ENCODE results near the gene DENND10.
"Not testable (repeated sequence)": the region's sequence is repeated elsewhere in the genome, so short reads cannot be mapped to it uniquely, and the experiment has no call there.

The DENND10 gene

DNA sequence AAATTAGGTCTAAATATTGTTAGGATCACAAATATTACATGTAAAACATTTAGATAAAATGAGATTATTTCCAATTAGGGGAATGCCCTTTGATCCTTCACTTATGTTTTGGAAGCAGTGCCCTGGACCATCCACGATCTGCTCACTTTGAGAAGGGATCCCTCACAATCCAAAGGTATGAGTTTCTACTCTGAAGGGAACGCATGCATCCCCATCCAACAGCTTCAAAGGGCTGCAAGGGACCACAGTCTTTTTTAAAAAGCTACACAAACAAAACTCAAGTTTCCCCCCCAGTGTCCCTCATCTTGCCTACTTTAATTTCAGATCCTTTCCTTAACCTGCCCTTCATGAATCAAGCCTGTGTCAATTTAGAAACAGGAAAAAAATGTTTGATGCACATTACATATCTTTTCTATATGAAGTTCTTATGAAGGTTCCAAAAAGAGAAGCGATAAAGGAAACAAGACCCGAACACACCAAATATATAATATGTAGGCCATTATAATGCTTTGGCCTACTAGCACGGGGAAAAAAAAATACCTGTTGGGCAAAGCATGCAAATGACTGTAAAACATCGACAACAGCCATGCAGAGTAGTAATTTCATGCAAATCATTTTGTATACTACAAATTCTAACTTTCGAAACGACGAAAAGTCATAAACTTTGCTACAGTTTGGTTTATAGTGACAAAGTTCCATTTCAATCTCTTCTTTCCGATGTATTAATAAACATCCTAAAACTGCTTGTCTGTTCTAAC, 25.3 kb upstream of the DENND10 start:
- Histone ChIP-seq H3K27ac (ENCODE audit: low read length) (no peak overlapping the region), H3K27me3 (ENCODE audit: control insufficient read depth, insufficient read depth, low read length) (no peaks in the 10 kb centered on the region), H3K36me3 (ENCODE audit: control insufficient read depth, insufficient read depth, low read length) (no peaks in the 10 kb centered on the region), H3K9me3 (ENCODE audit: control insufficient read depth, insufficient read depth, low read length) (no peaks in the 10 kb centered on the region), H3K4me1 (ENCODE audit: control insufficient read depth, insufficient read depth, low read length) (no peaks in the 10 kb centered on the region), H3K4me3 (ENCODE audit: low read length) (peak overlapping the region; percentile 86; the same call in 1 of the 2 replicates)
- no CpG with 5 or more reads among the region's 10 CpGs for WGBS (ENCODE audit: insufficient coverage, insufficient read length)
- no peak for DNase-seq (ENCODE audit: low read depth, low spot score)

DNA sequence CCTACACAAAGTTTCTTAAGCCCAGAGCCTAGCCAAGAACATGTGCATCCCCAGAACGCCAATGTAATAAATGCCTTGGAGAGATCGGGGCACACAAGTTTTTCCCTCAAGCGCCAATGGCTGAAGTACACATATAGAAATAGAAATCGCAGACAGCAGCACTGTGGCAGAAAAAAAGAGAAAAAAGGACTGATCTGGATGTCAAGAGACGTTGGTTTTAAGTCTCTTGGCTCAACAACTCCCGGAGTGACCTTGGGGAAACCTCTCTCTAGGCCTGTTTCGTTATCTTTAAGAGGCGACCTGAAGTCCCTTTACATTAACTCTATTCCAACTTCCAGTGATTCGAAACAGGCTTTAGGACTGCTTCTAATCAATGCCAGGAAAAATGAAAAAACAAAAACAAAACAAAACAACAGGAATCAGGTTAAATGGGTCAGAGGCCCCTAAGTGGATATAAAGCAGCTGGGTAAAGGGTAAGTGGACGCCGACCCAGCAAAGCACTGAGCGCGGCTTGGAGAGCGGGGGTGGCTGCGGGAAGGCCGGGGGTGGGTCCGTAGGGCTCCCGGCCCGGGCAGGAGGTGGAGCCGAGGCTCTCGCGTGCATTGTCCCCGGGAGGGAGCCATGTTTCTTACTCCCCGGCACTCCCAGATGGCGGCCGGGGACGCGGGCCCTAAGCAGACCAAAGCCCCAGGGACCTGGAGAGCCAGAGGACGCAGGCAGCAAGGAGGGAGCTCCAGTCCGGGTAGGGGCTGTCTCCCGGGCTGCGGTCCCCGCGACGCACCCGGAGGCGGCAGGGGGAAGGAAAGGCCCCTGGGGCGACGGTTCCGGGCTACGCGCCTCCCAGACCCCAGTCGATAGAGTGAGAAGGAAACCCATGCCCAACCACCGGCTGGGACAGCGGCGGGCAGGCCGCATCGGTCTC, 24.1 kb upstream of the DENND10 start:
- no peaks in the 10 kb centered on the region for H3K9me3 ChIP-seq (ENCODE audit: control insufficient read depth, insufficient read depth, low read length)
- no peaks in the 10 kb centered on the region for H3K4me1 ChIP-seq (ENCODE audit: control insufficient read depth, insufficient read depth, low read length)
- DNase-seq (ENCODE audit: low read depth, low spot score), result no peak
- no peaks in the 10 kb centered on the region for H3K27me3 ChIP-seq (ENCODE audit: control insufficient read depth, insufficient read depth, low read length)
- H3K4me3 ChIP-seq (ENCODE audit: low read length), result peak overlapping the region; percentile 86
- H3K36me3 ChIP-seq (ENCODE audit: control insufficient read depth, insufficient read depth, low read length), result no peaks in the 10 kb centered on the region
- H3K27ac ChIP-seq (ENCODE audit: low read length), result no peak overlapping the region
- no CpG with 5 or more reads among the region's 48 CpGs for WGBS (ENCODE audit: insufficient coverage, insufficient read length)

DNA sequence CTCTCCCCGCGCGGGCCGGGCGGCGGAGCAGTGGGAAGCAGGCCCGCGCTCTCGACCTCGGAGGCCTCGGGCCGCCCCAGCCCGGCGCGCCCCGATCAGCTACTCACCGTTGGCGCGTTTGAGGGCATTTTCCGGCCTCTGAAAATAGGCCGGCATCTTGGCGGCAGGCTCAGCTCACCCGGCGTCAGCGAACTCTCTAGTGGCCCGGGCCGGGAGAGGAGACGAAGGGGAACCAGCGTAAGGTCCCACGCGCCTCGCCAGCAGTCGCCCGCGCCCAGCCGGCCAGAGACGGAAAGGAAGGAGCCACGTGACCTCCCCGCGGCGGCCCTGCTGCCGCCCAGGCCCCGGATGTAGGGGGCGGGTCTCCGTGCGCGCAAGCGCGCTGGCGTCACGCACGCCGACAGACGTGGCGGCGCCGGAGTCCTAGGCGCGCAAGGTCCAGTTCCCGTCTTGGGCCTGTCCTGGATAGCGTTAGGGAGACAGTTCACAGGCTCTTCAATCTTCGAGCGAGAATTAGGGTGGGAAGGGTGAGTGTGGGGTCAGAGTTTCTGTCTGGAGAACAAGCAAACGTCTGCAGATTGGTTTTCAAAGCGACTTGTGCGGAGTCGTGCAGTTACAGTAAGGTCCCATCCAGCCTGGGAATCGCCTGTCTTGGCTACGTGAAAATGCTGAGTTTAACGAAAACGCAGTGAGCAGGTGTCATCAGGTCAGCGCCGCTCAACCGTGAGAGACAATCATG, 23.2 kb upstream of the DENND10 start, which contains the start of gene EIF3A:
Gene EIF3A, minus strand, starts transcription at position 297 of the 739 bp plus-strand sequence. Its CDS starts 141 bp downstream, at position 156.
- DNase-seq (ENCODE audit: low read depth, low spot score), result peak; percentile 70
- Histone ChIP-seq H3K9me3 (ENCODE audit: control insufficient read depth, insufficient read depth, low read length) (no peaks in the 10 kb centered on the region), H3K4me3 (ENCODE audit: low read length) (peak within 1 kb of the TSS; percentile 86), H3K27ac (ENCODE audit: low read length) (no peak within 1 kb of the TSS), H3K4me1 (ENCODE audit: control insufficient read depth, insufficient read depth, low read length) (no peaks in the 10 kb centered on the region), H3K27me3 (ENCODE audit: control insufficient read depth, insufficient read depth, low read length) (no peaks in the 10 kb centered on the region), H3K36me3 (ENCODE audit: control insufficient read depth, insufficient read depth, low read length) (no peaks in the 10 kb centered on the region)
- no CpG with 5 or more reads among the region's 74 CpGs for WGBS (ENCODE audit: insufficient coverage, insufficient read length)

DNA sequence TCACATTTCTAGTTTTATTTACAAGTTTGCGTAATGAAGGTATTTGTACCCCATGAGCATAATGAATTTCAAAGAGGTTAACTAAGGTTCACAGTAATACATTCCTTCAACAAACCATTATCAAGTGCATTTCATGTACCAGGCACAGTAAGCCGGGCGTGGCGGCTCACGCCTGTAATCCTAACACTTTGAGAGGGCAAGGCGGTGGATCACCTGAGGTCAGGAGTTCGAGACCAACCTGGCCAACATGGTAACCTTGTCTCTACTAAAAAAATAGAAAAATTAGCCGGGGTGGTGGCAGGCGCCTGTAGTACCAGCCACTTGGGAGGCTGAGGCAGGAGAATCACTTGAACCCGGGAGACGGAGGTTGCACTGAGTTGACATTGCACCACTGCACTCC, 19.0 kb upstream of the DENND10 start:
- Histone ChIP-seq H3K4me1 (ENCODE audit: control insufficient read depth, insufficient read depth, low read length) (no peaks in the 10 kb centered on the region), H3K4me3 (ENCODE audit: low read length) (no peak overlapping the region), H3K27me3 (ENCODE audit: control insufficient read depth, insufficient read depth, low read length) (no peaks in the 10 kb centered on the region), H3K36me3 (ENCODE audit: control insufficient read depth, insufficient read depth, low read length) (no peaks in the 10 kb centered on the region), H3K9me3 (ENCODE audit: control insufficient read depth, insufficient read depth, low read length) (no peaks in the 10 kb centered on the region), H3K27ac (ENCODE audit: low read length) (no peak overlapping the region)
- no CpG with 5 or more reads among the region's 11 CpGs for WGBS (ENCODE audit: insufficient coverage, insufficient read length)
- no peak for DNase-seq (ENCODE audit: low read depth, low spot score)

DNA sequence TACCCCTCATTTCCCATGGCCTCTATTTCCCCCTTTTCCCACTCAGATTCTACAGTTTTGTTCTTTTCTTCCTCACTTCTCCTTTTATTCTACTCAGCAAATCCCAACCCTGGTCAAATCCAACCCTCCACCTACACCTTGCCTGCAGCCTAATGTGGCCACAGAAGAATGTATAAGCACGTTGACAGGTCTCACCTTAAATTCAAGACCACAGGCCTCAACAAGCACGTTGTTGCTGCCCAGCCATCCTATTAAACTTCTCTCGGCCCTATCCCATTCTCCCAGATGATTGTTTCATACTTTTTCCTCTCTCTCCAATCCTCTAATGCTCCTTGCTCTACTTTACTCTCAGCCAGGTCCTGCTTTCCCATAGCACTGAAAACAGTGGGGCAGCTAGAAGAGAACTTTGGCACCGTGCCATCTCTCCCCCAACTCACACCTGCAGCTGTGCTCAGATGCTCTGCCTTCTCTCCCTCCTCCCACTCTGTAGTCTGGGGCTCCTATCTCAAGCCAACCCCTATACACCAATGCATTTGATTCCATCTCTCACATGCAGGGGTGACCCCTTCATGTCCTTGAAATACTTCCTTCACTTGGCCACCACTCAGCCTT, 16.5 kb upstream of the DENND10 start:
- no peak overlapping the region for H3K4me3 ChIP-seq (ENCODE audit: low read length)
- no peaks in the 10 kb centered on the region for H3K27me3 ChIP-seq (ENCODE audit: control insufficient read depth, insufficient read depth, low read length)
- H3K27ac ChIP-seq (ENCODE audit: low read length), result no peak overlapping the region
- no peaks in the 10 kb centered on the region for H3K4me1 ChIP-seq (ENCODE audit: control insufficient read depth, insufficient read depth, low read length)
- no peak for DNase-seq (ENCODE audit: low read depth, low spot score)
- no peaks in the 10 kb centered on the region for H3K36me3 ChIP-seq (ENCODE audit: control insufficient read depth, insufficient read depth, low read length)
- WGBS (ENCODE audit: insufficient coverage, insufficient read length), result no CpG with 5 or more reads among the region's 4 CpGs
- no peaks in the 10 kb centered on the region for H3K9me3 ChIP-seq (ENCODE audit: control insufficient read depth, insufficient read depth, low read length)

DNA sequence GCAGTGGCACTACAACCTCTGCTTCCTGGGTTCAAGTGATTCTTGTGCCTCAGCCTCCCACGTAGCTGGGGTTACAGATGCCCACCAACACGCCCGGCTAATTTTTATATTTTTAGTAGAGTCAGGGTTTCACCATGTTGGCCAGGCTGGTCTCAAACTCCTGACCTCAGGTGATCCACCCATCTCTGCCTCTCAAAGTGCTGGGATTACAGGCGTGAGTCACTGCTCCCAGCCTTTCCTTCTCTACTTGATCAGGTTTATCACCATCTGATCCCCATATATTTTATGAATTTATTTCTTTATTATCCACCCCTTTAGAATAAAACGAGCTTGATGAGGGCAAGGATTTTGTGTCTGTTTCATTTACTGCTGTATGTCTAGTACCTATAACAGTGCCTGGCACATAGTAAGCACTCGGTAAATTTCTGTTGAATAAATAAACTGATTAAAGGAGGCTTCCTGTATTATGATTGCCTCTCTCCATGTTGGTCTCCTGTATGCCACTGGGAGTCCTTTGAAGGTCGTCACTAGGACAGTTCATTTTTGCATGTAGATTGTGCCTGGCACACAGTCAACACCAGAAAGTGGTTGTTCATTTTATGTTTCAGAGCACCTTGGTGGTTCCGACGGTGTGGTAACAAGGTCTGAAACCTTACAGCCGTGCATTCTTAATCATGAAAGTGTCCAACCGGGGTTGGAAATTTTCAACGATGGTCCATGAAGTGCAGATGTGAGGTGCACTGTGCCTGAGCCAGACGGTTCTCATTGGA, 13.7 kb upstream of the DENND10 start:
- no peak for DNase-seq (ENCODE audit: low read depth, low spot score)
- H3K27me3 ChIP-seq (ENCODE audit: control insufficient read depth, insufficient read depth, low read length), result no peaks in the 10 kb centered on the region
- no peak overlapping the region for H3K4me3 ChIP-seq (ENCODE audit: low read length)
- no peaks in the 10 kb centered on the region for H3K36me3 ChIP-seq (ENCODE audit: control insufficient read depth, insufficient read depth, low read length)
- no peak overlapping the region for H3K27ac ChIP-seq (ENCODE audit: low read length)
- no peaks in the 10 kb centered on the region for H3K9me3 ChIP-seq (ENCODE audit: control insufficient read depth, insufficient read depth, low read length)
- H3K4me1 ChIP-seq (ENCODE audit: control insufficient read depth, insufficient read depth, low read length), result no peaks in the 10 kb centered on the region
- WGBS (ENCODE audit: insufficient coverage, insufficient read length), result no CpG with 5 or more reads among the region's 13 CpGs

DNA sequence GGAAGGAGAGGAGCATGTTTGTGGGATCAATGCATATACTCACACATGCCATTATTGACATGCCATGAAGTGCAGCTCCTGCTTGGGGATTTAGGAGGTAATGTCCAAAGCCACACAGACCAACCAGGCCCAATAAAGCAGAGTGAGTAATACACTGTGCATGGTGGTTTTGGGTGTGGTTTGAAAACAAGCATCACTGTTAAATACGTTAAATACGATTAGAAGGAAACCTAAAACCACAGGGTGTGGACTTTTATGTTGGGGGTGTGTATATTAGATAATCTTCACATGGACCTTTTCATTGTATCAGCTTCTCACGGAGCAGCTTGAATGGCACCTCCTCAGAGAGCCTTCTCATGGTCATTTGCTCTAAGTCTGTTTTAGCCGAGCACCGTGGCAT, 12.9 kb upstream of the DENND10 start:
- DNase-seq (ENCODE audit: low read depth, low spot score), result no peak
- H3K4me3 ChIP-seq (ENCODE audit: low read length), result no peak overlapping the region
- no peak overlapping the region for H3K27ac ChIP-seq (ENCODE audit: low read length)

DNA sequence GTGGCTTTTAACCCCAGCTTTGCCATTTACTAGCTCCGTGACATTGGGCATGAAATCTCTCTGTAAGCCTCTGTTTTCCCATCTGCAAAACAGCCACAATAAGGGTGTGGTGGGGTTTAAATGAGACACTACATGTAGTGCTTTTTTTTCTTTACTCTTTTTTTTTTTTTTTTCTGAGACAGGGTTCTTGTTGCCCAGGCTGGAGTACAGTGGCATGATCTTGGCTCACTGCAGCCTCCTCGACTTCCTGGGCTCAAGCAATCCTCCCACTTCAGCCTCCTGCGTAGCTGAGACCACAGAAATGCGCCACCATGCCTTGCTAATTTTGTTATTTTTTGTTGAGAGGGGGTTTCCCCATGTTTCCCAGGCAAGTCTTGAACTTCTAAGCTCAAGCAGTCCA, 8.3 kb upstream of the DENND10 start:
- H3K27me3 ChIP-seq (ENCODE audit: control insufficient read depth, insufficient read depth, low read length), result no peaks in the 10 kb centered on the region
- no peak for DNase-seq (ENCODE audit: low read depth, low spot score)
- H3K36me3 ChIP-seq (ENCODE audit: control insufficient read depth, insufficient read depth, low read length), result no peaks in the 10 kb centered on the region
- no CpG with 5 or more reads among the region's 4 CpGs for WGBS (ENCODE audit: insufficient coverage, insufficient read length)
- no peaks in the 10 kb centered on the region for H3K4me1 ChIP-seq (ENCODE audit: control insufficient read depth, insufficient read depth, low read length)
- H3K9me3 ChIP-seq (ENCODE audit: control insufficient read depth, insufficient read depth, low read length), result no peaks in the 10 kb centered on the region
- H3K4me3 ChIP-seq (ENCODE audit: low read length), result no peak overlapping the region
- H3K27ac ChIP-seq (ENCODE audit: low read length), result no peak overlapping the region

More for the DNA sequence above, 12.9 kb upstream of the DENND10 start:
- WGBS (ENCODE audit: insufficient coverage, insufficient read length), result no CpG with 5 or more reads among the region's 5 CpGs
- no peaks in the 10 kb centered on the region for H3K36me3 ChIP-seq (ENCODE audit: control insufficient read depth, insufficient read depth, low read length)
- H3K27me3 ChIP-seq (ENCODE audit: control insufficient read depth, insufficient read depth, low read length), result no peaks in the 10 kb centered on the region
- H3K4me1 ChIP-seq (ENCODE audit: control insufficient read depth, insufficient read depth, low read length), result no peaks in the 10 kb centered on the region
- no peaks in the 10 kb centered on the region for H3K9me3 ChIP-seq (ENCODE audit: control insufficient read depth, insufficient read depth, low read length)

DNA sequence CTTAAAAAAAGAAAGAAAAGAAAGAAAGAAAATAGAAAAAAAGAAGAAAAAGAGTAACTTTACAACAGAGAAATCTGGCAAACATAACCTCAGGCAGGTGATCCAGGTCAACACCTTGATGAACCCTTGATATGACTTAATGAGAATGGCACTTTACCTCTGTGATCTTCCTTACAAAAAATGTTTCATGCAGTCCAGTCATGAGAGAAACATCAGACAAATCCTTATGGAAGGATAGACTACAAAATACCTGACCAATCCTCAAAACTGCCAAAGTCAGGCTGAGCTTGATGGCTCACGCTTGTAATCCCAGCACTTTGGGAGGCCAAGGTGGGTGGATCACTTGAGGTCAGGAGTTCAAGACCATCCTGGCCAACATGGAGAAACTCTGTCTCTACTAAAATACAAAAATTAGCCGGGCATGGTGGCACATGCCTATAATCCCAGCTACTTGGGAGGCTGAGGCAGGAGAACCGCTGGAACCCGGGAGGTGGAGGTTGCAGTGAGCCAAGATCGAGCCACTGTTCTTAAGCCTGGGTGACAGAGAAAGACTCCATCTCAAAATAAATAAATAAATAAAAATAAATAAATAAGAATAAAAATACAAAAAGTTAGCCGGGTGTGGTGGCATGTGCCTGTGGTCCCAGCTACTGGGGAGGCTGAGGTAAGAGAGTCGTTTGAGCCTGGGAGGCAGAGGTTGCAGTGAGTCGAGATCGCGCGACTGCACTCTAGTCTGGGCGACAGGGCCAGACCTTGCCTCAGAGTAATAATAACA, 7.1 kb upstream of the DENND10 start:
- no CpG with 5 or more reads among the region's 12 CpGs for WGBS (ENCODE audit: insufficient coverage, insufficient read length)
- DNase-seq (ENCODE audit: low read depth, low spot score); H3K9me3 ChIP-seq (ENCODE audit: control insufficient read depth, insufficient read depth, low read length); H3K36me3 ChIP-seq (ENCODE audit: control insufficient read depth, insufficient read depth, low read length); H3K27ac ChIP-seq (ENCODE audit: low read length); H3K27me3 ChIP-seq (ENCODE audit: control insufficient read depth, insufficient read depth, low read length); H3K4me3 ChIP-seq (ENCODE audit: low read length); H3K4me1 ChIP-seq (ENCODE audit: control insufficient read depth, insufficient read depth, low read length): not testable (repeated sequence)

Data from iPS DF 6.9 (cell line).